Measurements from ENCODE around the gene CPEB3.
"Not testable (repeated sequence)": the region's sequence is repeated elsewhere in the genome, so short reads cannot be mapped to it uniquely, and the experiment has no call there.

CPEB3 gene

GRCh38 chr10:92142949-92143348 lies 147.9 kb downstream of the CPEB3 start:
- in situ Hi-C loops (cut with MboI; ENCODE audit: low sequenced_read_pairs, unreplicated experiment), result no loop called here
- DNase-seq (ENCODE audit: low spot score), result peak; percentile 32
- no peak for TF ChIP-seq CTCF (IDR thresholded peaks at IDR 0.05; ENCODE audit: borderline replicate concordance, control extremely low read depth, extremely low read depth, insufficient read depth, missing control alignments)

GRCh38 chr10:92142512-92142911 lies 148.4 kb downstream of the CPEB3 start:
- no peak for TF ChIP-seq CTCF (IDR thresholded peaks at IDR 0.05; ENCODE audit: borderline replicate concordance, control extremely low read depth, extremely low read depth, insufficient read depth, missing control alignments)
- DNase-seq (ENCODE audit: low spot score), result no peak

GRCh38 chr10:92141147-92141546 lies 149.7 kb downstream of the CPEB3 start:
- DNase-seq (ENCODE audit: low spot score); in situ Hi-C loops (cut with MboI; ENCODE audit: low sequenced_read_pairs, unreplicated experiment): not testable (repeated sequence)

More at GRCh38 chr10:92142512-92142911, 148.4 kb downstream of the CPEB3 start:
- in situ Hi-C loops (cut with MboI; ENCODE audit: low sequenced_read_pairs, unreplicated experiment), result no loop called here

- in situ Hi-C loops (cut with MboI; ENCODE audit: low sequenced_read_pairs, unreplicated experiment); DNase-seq (ENCODE audit: low spot score): not testable (repeated sequence)
Measured at GRCh38 chr10:92134049-92134448, 156.8 kb downstream of the CPEB3 start.

GRCh38 chr10:92131275-92131820 lies 159.5 kb downstream of the CPEB3 start:
- TF ChIP-seq CTCF (IDR thresholded peaks at IDR 0.05; ENCODE audit: borderline replicate concordance, control extremely low read depth, extremely low read depth, insufficient read depth, missing control alignments), result no peak

GRCh38 chr10:92130622-92131274 lies 160.1 kb downstream of the CPEB3 start:
- in situ Hi-C loops (cut with MboI; ENCODE audit: low sequenced_read_pairs, unreplicated experiment), result no loop called here
- DNase-seq (ENCODE audit: low spot score), result no peak
- TF ChIP-seq CTCF (IDR thresholded peaks at IDR 0.05; ENCODE audit: borderline replicate concordance, control extremely low read depth, extremely low read depth, insufficient read depth, missing control alignments), result no peak

More at GRCh38 chr10:92131275-92131820, 159.5 kb downstream of the CPEB3 start:
- in situ Hi-C loops (cut with MboI; ENCODE audit: low sequenced_read_pairs, unreplicated experiment), result no loop called here
- no peak for DNase-seq (ENCODE audit: low spot score)

- no peak for TF ChIP-seq CTCF (IDR thresholded peaks at IDR 0.05; ENCODE audit: borderline replicate concordance, control extremely low read depth, extremely low read depth, insufficient read depth, missing control alignments)
- no peak for DNase-seq (ENCODE audit: low spot score)
- in situ Hi-C loops (cut with MboI; ENCODE audit: low sequenced_read_pairs, unreplicated experiment), result no loop called here
Measured at GRCh38 chr10:92126100-92126650, 164.7 kb downstream of the CPEB3 start.
